Measurements from ENCODE around the gene FUZ.
A peak's percentile ranks its signal among the peaks of the same experiment; 100 is the strongest.

FUZ gene

GRCh38 chr19:49807904-49808675, 5.0 kb downstream of the FUZ start:
- Histone ChIP-seq H3K9ac (ENCODE audit: low read length) (no peak overlapping the region), H3K4me1 (ENCODE audit: control insufficient read depth, low read depth, low read length) (peaks cover 13% of the 10 kb centered on the region), H3K27ac (ENCODE audit: low read length) (no peak overlapping the region), H3K9me3 (ENCODE audit: control insufficient read depth, low read depth, low read length) (no peaks in the 10 kb centered on the region), H3K36me3 (ENCODE audit: control insufficient read depth, low read depth, low read length) (peaks cover 5% of the 10 kb centered on the region), H3K27me3 (ENCODE audit: control insufficient read depth, insufficient read depth, low read length) (no peaks in the 10 kb centered on the region), H3K4me3 (ENCODE audit: low read length) (peak overlapping the region; percentile 38)

DNA sequence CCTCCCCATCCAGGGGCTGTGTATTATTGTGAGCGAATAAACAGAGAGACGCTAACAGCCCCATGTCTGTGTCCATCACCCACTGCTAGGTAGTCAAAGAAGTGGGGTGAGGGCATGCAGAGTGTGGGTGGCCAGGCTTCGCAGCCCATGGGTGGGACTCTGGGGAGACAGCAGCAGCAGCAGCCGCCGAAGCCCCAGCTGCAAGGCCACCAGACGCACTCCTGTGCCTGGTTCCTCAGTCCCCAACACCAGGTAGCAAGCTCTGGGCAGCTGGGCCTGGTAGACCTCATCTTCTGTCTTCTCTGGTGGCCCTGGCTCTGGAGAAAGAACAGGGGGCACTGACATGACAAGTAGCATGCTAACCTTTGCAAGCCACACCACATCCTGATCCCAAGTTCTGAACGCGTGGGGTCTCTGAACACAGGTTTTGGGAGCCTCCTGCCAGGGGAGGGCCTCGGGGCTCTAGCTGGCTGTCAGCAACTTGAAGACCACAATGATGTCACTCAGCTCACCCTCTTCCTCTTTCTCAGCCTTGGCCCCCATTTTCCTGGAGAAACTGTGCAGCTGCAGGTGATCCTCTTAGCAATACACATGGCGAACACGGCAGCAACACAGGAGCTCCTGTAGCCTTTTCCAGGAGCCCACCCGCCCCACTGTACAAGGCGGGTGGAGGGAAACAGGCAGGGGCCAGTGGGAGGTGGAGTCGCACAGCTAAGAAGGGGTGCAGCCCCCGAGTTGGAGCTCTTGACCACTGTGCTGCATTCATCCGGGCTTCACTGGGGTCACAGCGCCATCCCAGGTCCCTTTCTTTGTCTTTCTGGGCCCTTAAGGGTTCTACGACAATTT, 5.8 kb downstream of the FUZ start:
- peaks cover 5% of the 10 kb centered on the region for H3K36me3 ChIP-seq (ENCODE audit: control insufficient read depth, low read depth, low read length)
- no peak overlapping the region for H3K9ac ChIP-seq (ENCODE audit: low read length)
- peaks cover 7% of the 10 kb centered on the region for H3K4me1 ChIP-seq (ENCODE audit: control insufficient read depth, low read depth, low read length)
- H3K4me3 ChIP-seq (ENCODE audit: low read length) = no peak overlapping the region
- H3K9me3 ChIP-seq (ENCODE audit: control insufficient read depth, low read depth, low read length) = no peaks in the 10 kb centered on the region
- no peak overlapping the region for H3K27ac ChIP-seq (ENCODE audit: low read length)
- H3K27me3 ChIP-seq (ENCODE audit: control insufficient read depth, insufficient read depth, low read length) = no peaks in the 10 kb centered on the region

DNA sequence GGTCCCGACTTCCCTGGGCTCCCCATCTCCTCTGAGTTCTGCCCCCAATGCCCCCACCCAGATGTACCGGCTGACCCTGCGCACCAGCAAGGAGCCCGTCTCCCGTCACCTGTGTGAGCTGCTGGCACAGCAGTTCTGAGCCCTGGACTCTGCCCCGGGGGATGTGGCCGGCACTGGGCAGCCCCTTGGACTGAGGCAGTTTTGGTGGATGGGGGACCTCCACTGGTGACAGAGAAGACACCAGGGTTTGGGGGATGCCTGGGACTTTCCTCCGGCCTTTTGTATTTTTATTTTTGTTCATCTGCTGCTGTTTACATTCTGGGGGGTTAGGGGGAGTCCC, 6.5 kb downstream of the FUZ start:
- peaks cover 7% of the 10 kb centered on the region for H3K4me1 ChIP-seq (ENCODE audit: control insufficient read depth, low read depth, low read length)
- no peak overlapping the region for H3K9ac ChIP-seq (ENCODE audit: low read length)
- H3K9me3 ChIP-seq (ENCODE audit: control insufficient read depth, low read depth, low read length) = no peaks in the 10 kb centered on the region
- H3K4me3 ChIP-seq (ENCODE audit: low read length) = no peak overlapping the region
- H3K27me3 ChIP-seq (ENCODE audit: control insufficient read depth, insufficient read depth, low read length) = no peaks in the 10 kb centered on the region
- no peak overlapping the region for H3K27ac ChIP-seq (ENCODE audit: low read length)
- peaks cover 5% of the 10 kb centered on the region for H3K36me3 ChIP-seq (ENCODE audit: control insufficient read depth, low read depth, low read length)

DNA sequence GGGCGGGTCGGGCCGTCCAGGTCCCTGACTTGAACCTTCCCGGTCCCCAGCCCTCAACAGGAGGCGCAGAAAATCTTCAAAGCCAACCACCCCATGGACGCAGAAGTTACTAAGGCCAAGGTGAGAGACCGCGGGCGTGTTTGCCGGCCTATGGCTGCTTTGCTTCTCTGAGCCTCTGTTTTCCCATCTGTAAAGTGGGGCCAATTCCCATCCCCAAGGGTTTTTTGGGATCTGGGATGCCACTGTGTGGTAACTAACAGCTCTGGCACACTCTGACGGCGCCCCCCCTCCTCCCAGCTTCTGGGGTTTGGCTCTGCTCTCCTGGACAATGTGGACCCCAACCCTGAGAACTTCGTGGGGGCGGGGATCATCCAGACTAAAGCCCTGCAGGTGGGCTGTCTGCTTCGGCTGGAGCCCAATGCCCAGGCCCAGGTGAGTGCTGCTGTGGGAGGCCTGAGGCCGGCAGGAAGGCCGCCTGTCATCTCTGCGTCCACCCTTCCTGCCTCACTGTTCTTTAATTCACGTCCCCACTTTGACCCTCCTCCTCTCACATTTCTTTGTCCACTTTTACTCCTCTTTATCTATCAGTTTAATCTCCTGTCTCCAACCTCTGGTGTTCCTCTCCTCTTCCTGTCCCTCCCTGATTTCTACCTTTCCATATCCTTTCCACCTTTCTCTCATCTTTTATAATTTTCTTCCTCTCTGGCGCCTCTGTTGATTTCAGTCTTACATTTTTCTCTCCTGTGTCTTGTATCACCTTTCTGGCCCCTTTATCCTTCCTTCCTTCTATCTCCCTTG, 7.1 kb downstream of the FUZ start:
- no peaks in the 10 kb centered on the region for H3K9me3 ChIP-seq (ENCODE audit: control insufficient read depth, low read depth, low read length)
- no peak overlapping the region for H3K4me3 ChIP-seq (ENCODE audit: low read length)
- no peaks in the 10 kb centered on the region for H3K27me3 ChIP-seq (ENCODE audit: control insufficient read depth, insufficient read depth, low read length)
- no peak overlapping the region for H3K27ac ChIP-seq (ENCODE audit: low read length)
- H3K36me3 ChIP-seq (ENCODE audit: control insufficient read depth, low read depth, low read length) = peaks cover 5% of the 10 kb centered on the region
- H3K4me1 ChIP-seq (ENCODE audit: control insufficient read depth, low read depth, low read length) = peaks cover 7% of the 10 kb centered on the region
- no peak overlapping the region for H3K9ac ChIP-seq (ENCODE audit: low read length)

GRCh38 chr19:49803529-49803856, 9.6 kb downstream of the FUZ start:
- Histone ChIP-seq H3K27me3 (ENCODE audit: control insufficient read depth, insufficient read depth, low read length) (no peaks in the 10 kb centered on the region), H3K9me3 (ENCODE audit: control insufficient read depth, low read depth, low read length) (no peaks in the 10 kb centered on the region), H3K4me3 (ENCODE audit: low read length) (no peak overlapping the region), H3K27ac (ENCODE audit: low read length) (no peak overlapping the region), H3K9ac (ENCODE audit: low read length) (no peak overlapping the region), H3K36me3 (ENCODE audit: control insufficient read depth, low read depth, low read length) (peaks cover 5% of the 10 kb centered on the region), H3K4me1 (ENCODE audit: control insufficient read depth, low read depth, low read length) (no peaks in the 10 kb centered on the region)

- Histone ChIP-seq H3K9ac (ENCODE audit: low read length) (no peak overlapping the region), H3K36me3 (ENCODE audit: control insufficient read depth, low read depth, low read length) (peaks cover 5% of the 10 kb centered on the region), H3K27ac (ENCODE audit: low read length) (no peak overlapping the region), H3K4me3 (ENCODE audit: low read length) (peak overlapping the region; percentile 44), H3K27me3 (ENCODE audit: control insufficient read depth, insufficient read depth, low read length) (no peaks in the 10 kb centered on the region), H3K4me1 (ENCODE audit: control insufficient read depth, low read depth, low read length) (no peaks in the 10 kb centered on the region), H3K9me3 (ENCODE audit: control insufficient read depth, low read depth, low read length) (no peaks in the 10 kb centered on the region)
Observed at GRCh38 chr19:49802836-49803528, 10.1 kb downstream of the FUZ start.

DNA sequence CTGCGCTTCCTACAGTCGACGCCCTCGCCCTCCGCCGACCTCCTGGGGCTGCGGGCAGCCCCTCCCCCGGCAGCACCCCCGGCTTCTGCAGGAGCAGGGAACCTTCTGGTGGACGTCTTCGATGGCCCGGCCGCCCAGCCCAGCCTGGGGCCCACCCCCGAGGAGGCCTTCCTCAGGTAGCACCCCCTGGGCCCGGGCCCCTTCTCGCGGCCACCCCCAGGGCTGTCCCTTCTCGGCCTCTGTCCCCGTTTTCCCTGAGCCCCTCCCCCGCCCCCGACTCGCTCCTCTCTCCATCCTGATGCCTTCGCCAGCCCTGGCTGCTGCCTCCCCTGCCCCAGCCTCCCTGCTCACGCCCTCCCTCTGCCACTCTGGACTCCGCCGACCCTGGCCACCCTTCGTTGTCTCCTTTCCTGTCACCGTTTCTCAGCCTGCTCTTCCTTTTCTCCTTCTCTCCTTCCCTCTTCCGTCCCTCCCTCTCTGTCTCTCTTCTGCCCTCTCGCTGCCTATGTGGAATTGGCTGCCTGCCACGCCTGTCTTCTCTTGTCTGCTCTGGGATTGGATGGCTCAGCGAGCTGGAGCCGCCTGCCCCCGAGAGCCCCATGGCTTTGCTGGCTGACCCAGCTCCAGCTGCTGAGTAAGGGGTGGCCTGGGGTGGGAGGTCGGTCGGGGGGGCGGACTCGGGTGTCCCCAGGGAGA, 11.0 kb downstream of the FUZ start:
- H3K27ac ChIP-seq (ENCODE audit: low read length) = no peak overlapping the region

DNA sequence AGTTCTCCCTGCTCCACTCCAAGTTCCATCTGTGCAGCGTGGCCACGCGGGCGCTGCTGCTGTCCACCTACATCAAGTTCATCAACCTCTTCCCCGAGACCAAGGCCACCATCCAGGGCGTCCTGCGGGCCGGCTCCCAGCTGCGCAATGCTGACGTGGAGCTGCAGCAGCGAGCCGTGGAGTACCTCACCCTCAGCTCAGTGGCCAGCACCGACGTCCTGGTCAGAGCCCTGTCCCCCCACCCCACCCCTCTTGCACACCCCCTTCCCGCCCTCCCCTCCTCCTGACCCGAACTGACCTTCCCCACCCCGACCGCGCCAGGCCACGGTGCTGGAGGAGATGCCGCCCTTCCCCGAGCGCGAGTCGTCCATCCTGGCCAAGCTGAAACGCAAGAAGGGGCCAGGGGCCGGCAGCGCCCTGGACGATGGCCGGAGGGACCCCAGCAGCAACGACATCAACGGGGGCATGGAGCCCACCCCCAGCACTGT, 11.6 kb downstream of the FUZ start:
- Histone ChIP-seq H3K4me3 (ENCODE audit: low read length) (no peak overlapping the region), H3K36me3 (ENCODE audit: control insufficient read depth, low read depth, low read length) (peaks cover 12% of the 10 kb centered on the region), H3K27me3 (ENCODE audit: control insufficient read depth, insufficient read depth, low read length) (no peaks in the 10 kb centered on the region), H3K9me3 (ENCODE audit: control insufficient read depth, low read depth, low read length) (no peaks in the 10 kb centered on the region), H3K9ac (ENCODE audit: low read length) (no peak overlapping the region), H3K27ac (ENCODE audit: low read length) (no peak overlapping the region), H3K4me1 (ENCODE audit: control insufficient read depth, low read depth, low read length) (no peaks in the 10 kb centered on the region)

More for the DNA sequence above, 11.0 kb downstream of the FUZ start:
- Histone ChIP-seq H3K9ac (ENCODE audit: low read length) (no peak overlapping the region), H3K27me3 (ENCODE audit: control insufficient read depth, insufficient read depth, low read length) (no peaks in the 10 kb centered on the region), H3K4me3 (ENCODE audit: low read length) (peak overlapping the region; percentile 44), H3K36me3 (ENCODE audit: control insufficient read depth, low read depth, low read length) (peaks cover 6% of the 10 kb centered on the region), H3K4me1 (ENCODE audit: control insufficient read depth, low read depth, low read length) (no peaks in the 10 kb centered on the region), H3K9me3 (ENCODE audit: control insufficient read depth, low read depth, low read length) (no peaks in the 10 kb centered on the region)

DNA sequence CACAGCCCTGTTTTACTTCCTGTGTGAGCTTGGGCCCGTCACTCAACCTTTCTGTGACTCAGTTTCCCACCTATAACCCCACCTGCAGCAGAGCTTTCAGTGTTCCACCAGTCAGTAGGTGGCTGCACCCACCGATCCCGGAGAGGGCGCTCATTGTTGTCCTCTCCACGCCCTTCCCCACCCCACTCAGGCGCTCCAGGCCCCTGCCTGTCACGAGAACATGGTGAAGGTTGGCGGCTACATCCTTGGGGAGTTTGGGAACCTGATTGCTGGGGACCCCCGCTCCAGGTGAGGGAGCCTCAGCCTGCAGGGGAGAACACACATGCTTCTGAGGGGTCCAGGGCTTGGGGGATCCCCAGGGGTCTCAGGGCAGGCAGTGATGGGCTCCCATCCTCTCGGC, 12.3 kb downstream of the FUZ start:
- H3K4me1 ChIP-seq (ENCODE audit: control insufficient read depth, low read depth, low read length) = no peaks in the 10 kb centered on the region
- no peak overlapping the region for H3K27ac ChIP-seq (ENCODE audit: low read length)
- no peak overlapping the region for H3K9ac ChIP-seq (ENCODE audit: low read length)
- no peak overlapping the region for H3K4me3 ChIP-seq (ENCODE audit: low read length)
- H3K27me3 ChIP-seq (ENCODE audit: control insufficient read depth, insufficient read depth, low read length) = no peaks in the 10 kb centered on the region
- H3K36me3 ChIP-seq (ENCODE audit: control insufficient read depth, low read depth, low read length) = peaks cover 19% of the 10 kb centered on the region
- no peaks in the 10 kb centered on the region for H3K9me3 ChIP-seq (ENCODE audit: control insufficient read depth, low read depth, low read length)

DNA sequence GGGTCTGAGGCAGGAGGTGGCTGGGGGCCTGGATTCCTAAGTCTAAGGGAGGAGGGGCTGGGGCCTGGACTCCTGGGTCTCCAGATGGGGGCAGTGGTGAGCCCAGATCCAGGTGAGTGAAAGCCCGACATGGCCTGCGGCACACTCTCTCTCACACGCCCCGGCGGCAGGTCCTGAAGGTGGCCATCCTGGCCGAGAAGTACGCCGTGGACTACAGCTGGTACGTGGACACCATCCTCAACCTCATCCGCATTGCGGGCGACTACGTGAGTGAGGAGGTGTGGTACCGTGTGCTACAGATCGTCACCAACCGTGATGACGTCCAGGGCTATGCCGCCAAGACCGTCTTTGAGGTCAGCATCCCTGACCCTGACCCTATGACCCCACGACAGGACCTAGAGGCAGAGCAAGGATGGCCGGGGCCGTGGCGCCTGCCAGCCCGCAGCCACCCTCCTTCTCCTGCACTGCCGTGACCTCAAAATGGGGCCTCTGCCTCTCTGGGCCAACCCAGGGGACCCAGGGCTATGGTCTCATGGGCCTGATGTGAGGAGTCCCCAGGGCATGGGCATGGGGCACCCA, 13.2 kb downstream of the FUZ start:
- no peaks in the 10 kb centered on the region for H3K9me3 ChIP-seq (ENCODE audit: control insufficient read depth, low read depth, low read length)
- H3K36me3 ChIP-seq (ENCODE audit: control insufficient read depth, low read depth, low read length) = peaks cover 24% of the 10 kb centered on the region
- H3K9ac ChIP-seq (ENCODE audit: low read length) = no peak overlapping the region
- no peaks in the 10 kb centered on the region for H3K27me3 ChIP-seq (ENCODE audit: control insufficient read depth, insufficient read depth, low read length)
- H3K4me1 ChIP-seq (ENCODE audit: control insufficient read depth, low read depth, low read length) = no peaks in the 10 kb centered on the region
- H3K27ac ChIP-seq (ENCODE audit: low read length) = no peak overlapping the region
- H3K4me3 ChIP-seq (ENCODE audit: low read length) = no peak overlapping the region
